Activated CD4-positive, alpha-beta T cell treated with anti-CD3 and anti-CD28 coated beads, Interleukin-2, amount 50 U/mL, for 1 hour (primary cell): ENCODE measurements around the gene THYN1.
"Not testable (repeated sequence)": the region's sequence is repeated elsewhere in the genome, so short reads cannot be mapped to it uniquely, and the experiment has no call there.

Experiments used
- DNase-seq: peaks from one replicate; pipeline ENCODE4 v3.0.0-alpha.2; 2020

The THYN1 gene

GRCh38 chr11:134253188-134253993 lies at the start of gene THYN1, which contains the start of gene ACAD8:
Gene THYN1, minus strand, starts transcription at chr11:134253352. Its CDS starts 470 bp downstream, at chr11:134252882.
Gene ACAD8, plus strand, starts transcription at chr11:134253568. Its CDS starts 33 bp downstream, at chr11:134253601.
- peak; percentile 95 for DNase-seq

- DNase-seq = no peak
Measured at GRCh38 chr11:134294664-134295063, 41.5 kb upstream of the THYN1 start.

- no peak for DNase-seq
Measured at GRCh38 chr11:134293119-134294113, 40.3 kb upstream of the THYN1 start.

GRCh38 chr11:134292661-134293060 lies 39.5 kb upstream of the THYN1 start:
- DNase-seq = no peak

- DNase-seq = no peak
Measured at GRCh38 chr11:134291196-134291595, 38.0 kb upstream of the THYN1 start.

GRCh38 chr11:134290646-134291045 lies 37.5 kb upstream of the THYN1 start:
- DNase-seq = no peak

GRCh38 chr11:134289789-134290188 lies 36.6 kb upstream of the THYN1 start:
- no peak for DNase-seq

- DNase-seq = no peak
Measured at GRCh38 chr11:134289167-134289566, 36.0 kb upstream of the THYN1 start.

- DNase-seq = no peak
Measured at GRCh38 chr11:134288486-134288885, 35.3 kb upstream of the THYN1 start.

GRCh38 chr11:134287561-134287960 lies 34.4 kb upstream of the THYN1 start:
- no peak for DNase-seq

GRCh38 chr11:134284349-134284748 lies 31.2 kb upstream of the THYN1 start:
- DNase-seq = not testable (repeated sequence)

- no peak for DNase-seq
Measured at GRCh38 chr11:134283461-134284230, 30.5 kb upstream of the THYN1 start.

GRCh38 chr11:134282121-134283045 lies 29.2 kb upstream of the THYN1 start:
- no peak for DNase-seq

GRCh38 chr11:134281635-134282034 lies 28.5 kb upstream of the THYN1 start:
- not testable (repeated sequence) for DNase-seq

- DNase-seq = no peak
Measured at GRCh38 chr11:134278356-134278755, 25.2 kb upstream of the THYN1 start.

- DNase-seq = no peak
Measured at GRCh38 chr11:134277183-134278001, 24.2 kb upstream of the THYN1 start.

- no peak for DNase-seq
Measured at GRCh38 chr11:134276396-134277182, 23.4 kb upstream of the THYN1 start.

GRCh38 chr11:134275534-134276395 lies 22.6 kb upstream of the THYN1 start, which contains the start of gene GLB1L3:
Gene GLB1L3, plus strand, starts transcription at chr11:134276379. Its CDS starts 362 bp downstream, at chr11:134276741.
- DNase-seq = peak; percentile 79

- DNase-seq = no peak
Measured at GRCh38 chr11:134275188-134275533, 22.0 kb upstream of the THYN1 start.
